22Rv1 (cell line): ENCODE results near the gene GLCCI1.

ENCODE experiments used
- CTCF ChIP-seq: fragments of 450-650 bp; IDR thresholded peaks from 2 replicates; pipeline ENCODE4 v1.5.1; 2017; ENCODE audit warnings: mild to moderate bottlenecking
- ZFX ChIP-seq: fragments of 450-650 bp; IDR thresholded peaks from 2 replicates; pipeline ENCODE4 v1.6.1; 2017; ENCODE audit warnings: antibody characterized with exemption, borderline replicate concordance

- TF ChIP-seq CTCF (no peak), ZFX (no peak)
Measured at GRCh38 chr7:7920481-7920880, 48.1 kb upstream of the GLCCI1 start.
